OCI-LY7 (cell line): ENCODE measurements around the gene PURA.

Experiments used
- CTCF ChIP-seq: fragments of 200-600 bp; sonication (generic); conservative IDR thresholded peaks from 2 replicates; pipeline ENCODE4 v1.5.1; 2014; ENCODE audit warnings: mild to moderate bottlenecking, antibody characterized with exemption, low read length, moderate library complexity, mixed read lengths
- EZH2phosphoT487 ChIP-seq: fragments of 200-600 bp; sonication (generic); IDR thresholded peaks from 2 replicates; pipeline ENCODE4 v1.6.1; 2018; ENCODE audit warnings: low read depth, borderline replicate concordance, mild to moderate bottlenecking, mixed run types, antibody characterized with exemption, low read length, moderate library complexity, mixed read lengths

GRCh38 chr5:140126315-140127012 is 12.6 kb downstream of the PURA start:
- TF ChIP-seq CTCF (no peak), EZH2phosphoT487 (no peak)
